Measurements from ENCODE around the gene FGF16. TPM values are rescaled to one million over a fixed set of nuclear protein-coding genes. Genes with fewer than 3 reads are reported as not detected.
"Not testable (repeated sequence)": the region's sequence is repeated elsewhere in the genome, so short reads cannot be mapped to it uniquely, and the experiment has no call there.

Gene FGF16
- total RNA-seq = 0.31 TPM

DNA sequence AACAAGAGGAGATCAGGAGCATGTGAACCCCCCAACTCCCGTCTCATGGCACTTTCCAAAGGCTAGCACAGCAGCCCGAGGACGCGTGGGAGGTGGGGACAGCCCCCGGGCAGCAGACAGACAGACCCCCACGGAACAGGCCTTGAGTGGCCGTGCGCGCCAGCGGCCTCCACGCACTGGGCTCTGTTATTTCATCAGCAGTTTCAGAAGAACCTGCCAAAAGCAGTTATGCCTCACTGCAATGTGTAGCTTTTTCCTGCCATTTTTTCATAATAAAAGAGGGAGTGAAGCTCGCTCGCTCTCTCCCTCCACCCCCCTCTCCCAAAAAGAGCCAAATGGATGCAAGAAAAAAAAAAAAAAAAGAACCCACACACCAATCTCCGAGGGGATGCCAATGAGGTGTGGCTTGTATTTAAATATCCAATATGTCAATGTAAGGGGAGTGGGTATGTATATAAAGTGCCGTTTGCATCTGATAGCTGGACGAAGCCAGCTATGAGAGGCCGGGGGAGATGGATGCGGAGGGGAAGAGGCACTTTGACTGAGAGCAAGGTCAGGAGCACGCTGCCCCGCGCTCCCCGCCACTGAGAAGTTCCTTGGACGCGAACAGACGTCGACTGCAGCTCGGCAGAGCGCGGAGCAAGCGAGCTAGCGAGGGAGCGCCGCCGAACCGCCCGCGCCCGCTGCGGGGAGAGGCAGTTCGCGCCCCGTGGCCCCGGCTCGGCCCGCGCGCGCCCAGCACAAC, at the start of gene FGF16:
Gene FGF16 (plus strand): TSS at position 482 of the 745 bp plus-strand sequence. CDS start 286 bp downstream, outside the sequence.
- DNase-seq = no peak

- no peak for DNase-seq
Observed at GRCh38 chrX:77398330-77398954, 48.7 kb upstream of the FGF16 start.

GRCh38 chrX:77404419-77404818, 42.8 kb upstream of the FGF16 start:
- DNase-seq = no peak

GRCh38 chrX:77407821-77408220, 39.4 kb upstream of the FGF16 start:
- DNase-seq = not testable (repeated sequence)

GRCh38 chrX:77412631-77413030, 34.6 kb upstream of the FGF16 start:
- DNase-seq = no peak

DNA sequence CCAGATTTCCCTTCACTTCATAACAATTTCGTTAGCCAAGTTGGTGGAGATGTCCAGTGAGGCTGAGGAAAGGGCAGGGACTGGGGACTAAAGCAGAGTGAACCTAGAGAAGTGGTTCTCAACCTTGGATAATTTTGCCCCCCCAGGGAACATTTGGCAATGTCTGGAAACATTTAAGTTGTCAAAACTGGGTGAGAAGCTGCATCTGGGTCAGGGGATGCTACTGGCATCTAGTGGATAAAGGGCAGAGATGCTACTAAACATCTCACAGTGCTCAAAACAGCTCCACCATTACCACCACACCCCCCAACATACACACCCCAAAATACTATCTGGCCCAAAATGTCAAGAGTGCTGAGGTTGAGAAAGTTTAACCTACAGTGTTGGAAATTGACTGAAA, 32.0 kb upstream of the FGF16 start:
- DNase-seq = no peak

GRCh38 chrX:77415882-77416281, 31.3 kb upstream of the FGF16 start:
- no peak for DNase-seq

GRCh38 chrX:77422891-77423648, 24.1 kb upstream of the FGF16 start:
- DNase-seq = no peak

GRCh38 chrX:77426811-77427210, 20.4 kb upstream of the FGF16 start:
- no peak for DNase-seq

GRCh38 chrX:77427611-77428010, 19.6 kb upstream of the FGF16 start:
- no peak for DNase-seq

GRCh38 chrX:77428551-77428950, 18.6 kb upstream of the FGF16 start:
- no peak for DNase-seq

DNA sequence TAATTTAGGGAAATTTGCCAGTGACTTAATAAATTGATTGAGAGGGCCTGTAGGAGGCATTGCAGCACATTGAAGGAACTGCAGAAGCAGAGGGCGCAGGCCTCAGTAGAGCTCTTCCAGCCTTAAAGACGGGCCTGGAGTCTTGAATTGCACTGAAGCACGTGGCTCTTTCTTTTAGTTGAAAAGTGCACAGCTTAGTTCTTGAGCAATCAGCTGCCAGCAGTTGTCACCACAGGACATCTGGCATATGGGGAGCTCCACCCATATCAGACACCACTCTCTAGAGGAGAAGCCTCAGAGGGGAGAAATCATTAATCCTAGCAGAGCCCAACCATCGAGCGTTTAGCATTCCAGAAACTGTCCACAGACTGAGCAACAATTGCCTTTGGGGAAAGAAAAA, 16.0 kb upstream of the FGF16 start:
- no peak for DNase-seq

GRCh38 chrX:77433001-77433400, 14.2 kb upstream of the FGF16 start:
- DNase-seq = no peak

- DNase-seq = no peak
Observed at GRCh38 chrX:77434962-77435361, 12.2 kb upstream of the FGF16 start.

DNA sequence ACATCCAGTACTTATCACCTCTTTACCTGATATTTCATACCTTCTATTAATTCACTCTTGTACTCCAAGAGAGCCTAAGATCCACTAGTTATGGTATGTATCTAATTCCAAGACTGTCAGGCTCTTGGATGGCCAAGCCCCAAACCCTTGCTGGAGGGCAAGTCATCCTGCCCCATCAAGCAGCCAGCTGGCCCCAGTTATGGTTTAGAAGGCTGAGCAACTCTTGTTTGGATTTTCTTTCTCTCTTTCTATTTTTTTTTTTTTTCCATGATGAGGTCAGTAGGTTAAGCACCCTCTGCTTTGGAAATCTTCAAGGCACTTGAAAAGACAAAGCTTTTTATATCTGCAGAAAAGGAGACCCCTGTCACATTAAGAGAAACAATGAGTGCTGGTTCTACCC, 10.9 kb upstream of the FGF16 start:
- DNase-seq = no peak

DNA sequence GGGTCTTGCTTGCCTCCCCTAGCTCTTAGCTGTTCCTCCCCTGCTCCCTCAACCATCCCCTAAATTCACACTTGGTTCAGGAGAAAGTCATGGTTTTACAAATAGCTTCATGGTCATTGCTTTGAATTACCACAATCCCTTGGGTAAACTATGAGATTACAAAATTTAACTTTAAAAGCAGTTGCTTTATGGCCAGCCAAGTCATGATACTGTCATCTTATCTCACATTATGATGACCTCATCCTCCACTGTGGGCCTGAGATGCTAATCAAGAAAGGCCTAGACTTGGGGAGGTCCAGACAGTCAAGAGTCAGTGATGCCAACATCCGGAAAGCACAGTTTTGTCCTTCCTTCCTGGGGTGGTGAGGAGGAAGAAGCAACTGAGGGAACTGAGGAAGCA, 10.5 kb upstream of the FGF16 start:
- no peak for DNase-seq

DNA sequence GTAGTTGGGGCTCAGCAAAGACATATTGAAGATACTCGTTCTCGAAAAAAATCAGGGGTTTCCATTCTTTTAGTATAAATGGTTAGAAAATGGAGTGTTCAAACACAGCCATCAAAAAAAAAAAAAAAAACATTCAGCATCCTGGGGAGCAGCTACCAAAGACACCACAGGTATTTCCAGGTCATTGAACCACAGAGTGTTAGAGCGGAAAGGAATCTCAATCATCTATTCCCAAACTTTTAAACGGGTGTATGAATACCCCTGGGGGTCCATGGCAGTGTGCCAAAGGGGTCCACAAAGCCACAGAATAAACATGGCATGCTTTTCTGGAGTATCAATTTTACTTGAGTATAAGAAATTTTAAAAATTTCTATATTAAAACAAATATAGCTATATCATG, 6.9 kb upstream of the FGF16 start:
- DNase-seq = no peak

DNA sequence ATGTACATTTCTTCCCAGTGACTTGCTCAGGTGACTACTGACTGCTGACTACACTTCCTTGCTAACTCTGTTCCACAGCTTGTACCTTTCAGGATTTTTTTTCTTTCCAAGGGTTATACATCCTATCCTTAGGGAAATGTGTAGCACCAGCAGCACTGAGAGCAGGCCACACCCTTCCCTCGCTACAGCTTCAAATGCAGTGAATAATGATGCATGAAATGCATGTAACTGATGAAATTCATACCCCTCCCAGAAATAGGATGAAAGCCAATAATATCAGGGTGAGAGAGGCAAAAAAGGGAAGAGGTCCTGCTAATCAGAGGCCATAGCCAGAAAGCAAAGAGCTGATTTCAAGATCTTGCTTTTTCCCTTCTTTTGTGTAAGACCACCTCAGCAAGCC, 6.2 kb upstream of the FGF16 start:
- DNase-seq = no peak

DNA sequence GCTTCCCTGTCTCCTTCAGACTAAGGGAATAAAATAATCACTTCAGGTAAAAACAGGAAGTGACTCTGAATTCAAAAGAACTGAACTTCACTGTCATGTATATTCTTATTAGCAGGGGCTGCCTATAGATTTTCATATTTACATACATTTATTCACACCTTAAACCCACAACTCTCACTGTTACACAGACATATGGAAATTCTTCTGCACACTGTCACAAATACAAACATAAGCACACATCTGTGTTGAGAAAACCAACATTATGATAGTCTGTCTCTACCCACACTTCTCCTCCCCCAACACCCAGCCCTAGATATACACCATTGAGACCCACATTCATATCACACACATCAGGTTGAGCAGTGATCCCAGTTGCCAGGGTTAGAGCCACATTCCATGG, 5.7 kb upstream of the FGF16 start:
- no peak for DNase-seq

DNA sequence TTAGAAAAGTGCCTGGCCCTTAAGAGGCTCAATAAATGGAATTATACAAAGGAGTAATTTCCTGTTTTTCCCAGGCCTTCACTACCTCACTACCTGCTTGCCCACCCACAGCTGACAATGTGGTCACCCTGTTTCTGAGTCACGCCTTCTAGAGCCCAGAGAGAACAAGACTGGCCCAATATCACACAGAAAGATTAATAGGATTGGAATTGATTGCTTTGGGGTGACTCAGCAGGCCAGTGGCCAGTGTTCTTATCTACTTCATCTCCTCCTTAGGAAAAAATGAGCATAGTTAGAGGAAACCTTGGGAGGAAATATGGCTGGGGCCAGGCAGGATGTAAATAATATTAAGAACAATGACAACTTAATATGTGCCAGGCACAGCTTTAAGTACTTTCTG, 4.5 kb upstream of the FGF16 start:
- no peak for DNase-seq

- DNase-seq = no peak
Observed at GRCh38 chrX:77444075-77444474, 3.1 kb upstream of the FGF16 start.

- DNase-seq = no peak
Observed at GRCh38 chrX:77444545-77444944, 2.6 kb upstream of the FGF16 start.

DNA sequence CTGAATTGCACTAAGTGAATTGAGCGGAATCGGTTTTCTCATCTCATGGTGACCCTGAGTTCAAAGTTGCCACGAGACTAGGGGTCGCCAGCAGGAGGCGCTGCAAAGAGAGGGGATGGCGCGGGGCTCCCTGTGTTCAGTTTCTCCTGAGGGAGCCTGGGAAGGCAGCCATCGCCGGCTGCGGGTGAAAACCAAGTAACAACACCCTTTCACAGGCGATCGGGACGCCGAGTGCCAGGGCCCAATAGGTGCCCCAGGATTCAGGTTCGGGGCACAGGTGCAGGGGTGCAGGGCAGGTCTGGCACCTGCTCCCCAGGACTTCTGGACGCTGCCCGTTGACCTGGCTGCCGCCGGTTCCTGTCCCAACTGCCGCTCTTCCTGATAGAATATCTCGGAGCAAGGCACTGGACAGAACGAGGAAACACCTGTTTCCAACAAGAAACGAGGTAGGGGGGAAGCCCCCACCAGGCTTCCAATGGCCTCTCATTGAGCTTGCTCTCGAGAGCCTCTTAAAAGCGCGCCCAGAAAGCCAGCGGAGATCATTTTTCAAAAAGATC, 1.1 kb upstream of the FGF16 start:
- DNase-seq = no peak
